Stimulated activated naive CD4-positive, alpha-beta T cell treated with Interleukin-2 at 50 U/mL for 16 hours (primary cell): ENCODE measurements around the gene PLCL1.
A peak's percentile ranks its signal among the peaks of the same experiment; 100 is the strongest.
"Not testable (repeated sequence)": the region's sequence is repeated elsewhere in the genome, so short reads cannot be mapped to it uniquely, and the experiment has no call there.

Source experiments
- DNase-seq: peaks from one replicate; lab custom pipeline; 2025; lab: John Stamatoyannopoulos, UW

PLCL1 gene

DNA sequence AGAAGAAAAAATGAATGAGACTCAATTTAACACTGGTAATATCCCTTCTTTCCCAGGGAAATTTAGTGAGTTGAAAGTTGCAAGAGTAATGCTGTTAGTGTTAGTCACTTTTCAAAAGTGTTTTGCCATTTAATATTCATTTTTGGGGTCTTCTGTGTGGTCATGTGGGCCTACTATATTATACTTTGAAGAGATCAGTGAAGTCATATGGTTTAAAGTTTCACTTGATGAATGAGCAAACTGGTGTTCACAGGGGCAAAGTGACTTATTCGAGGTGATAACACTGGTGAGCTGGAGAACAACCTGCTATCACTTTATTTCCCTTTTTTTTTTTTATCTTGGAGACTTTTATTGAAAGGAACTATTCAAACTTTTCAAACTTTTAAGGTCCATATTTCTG, 196.0 kb downstream of the PLCL1 start:
- DNase-seq: no peak

DNA sequence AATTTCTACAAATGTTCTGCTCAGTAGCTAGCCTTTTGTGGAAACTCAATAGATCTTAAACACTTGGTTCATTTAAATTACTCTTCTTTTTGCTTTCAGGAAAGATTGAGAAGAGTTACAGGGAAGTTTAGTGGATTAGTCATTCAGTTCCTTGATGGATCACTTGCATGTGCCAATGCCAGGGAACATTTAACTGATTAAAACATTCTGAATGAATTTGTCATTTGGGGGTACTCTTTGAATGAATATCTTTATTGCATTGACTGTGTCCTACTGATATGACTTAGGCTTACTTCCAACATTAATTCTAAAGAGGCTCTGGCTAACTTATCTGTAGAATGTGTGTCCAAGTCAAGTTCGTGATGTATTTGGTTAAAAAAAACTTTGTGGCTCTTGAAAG, 199.8 kb downstream of the PLCL1 start:
- DNase-seq: no peak

DNA sequence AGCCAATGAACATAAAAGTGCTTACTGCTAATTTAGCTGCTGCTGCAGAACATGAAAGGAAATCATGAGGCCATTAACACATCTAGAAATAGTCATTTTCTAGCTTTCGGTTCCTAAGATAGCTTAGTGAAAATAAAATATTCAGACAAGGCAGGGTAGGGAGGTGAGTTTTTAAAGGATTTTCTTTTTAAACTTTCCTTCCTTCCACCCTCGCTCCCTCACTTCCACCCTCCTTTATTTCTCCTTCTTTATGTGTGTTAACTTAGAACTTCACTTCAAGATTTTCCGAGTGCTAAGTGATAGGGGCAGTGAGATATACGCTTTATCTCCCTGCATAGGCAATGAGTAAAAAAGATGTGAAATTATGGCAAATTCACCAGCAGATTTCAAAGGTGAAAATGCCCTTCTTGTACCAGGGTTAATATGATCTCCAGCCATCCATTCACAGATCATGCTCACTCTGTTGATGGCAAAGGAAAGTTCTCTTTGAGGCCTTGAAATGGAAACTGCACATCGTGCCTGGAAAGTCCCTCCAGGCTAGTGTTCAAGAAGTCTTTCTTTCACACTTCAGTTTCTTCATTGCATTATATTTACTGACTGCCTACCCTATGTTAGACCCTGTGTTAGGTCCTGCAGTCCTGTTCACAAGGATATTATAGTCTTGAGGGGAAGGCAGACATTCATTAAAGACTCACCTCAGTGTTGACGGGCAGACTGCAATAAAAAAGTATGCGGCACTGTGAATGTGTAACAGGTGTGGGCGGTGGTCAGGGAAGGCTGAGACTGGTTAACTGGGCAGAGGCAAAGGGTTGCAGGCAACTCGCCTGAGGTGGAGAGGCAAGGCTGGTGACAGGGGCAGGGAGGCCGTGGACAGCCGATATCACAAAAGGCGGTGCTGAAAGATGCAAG, 200.8 kb downstream of the PLCL1 start:
- peak; percentile 17 for DNase-seq

DNA sequence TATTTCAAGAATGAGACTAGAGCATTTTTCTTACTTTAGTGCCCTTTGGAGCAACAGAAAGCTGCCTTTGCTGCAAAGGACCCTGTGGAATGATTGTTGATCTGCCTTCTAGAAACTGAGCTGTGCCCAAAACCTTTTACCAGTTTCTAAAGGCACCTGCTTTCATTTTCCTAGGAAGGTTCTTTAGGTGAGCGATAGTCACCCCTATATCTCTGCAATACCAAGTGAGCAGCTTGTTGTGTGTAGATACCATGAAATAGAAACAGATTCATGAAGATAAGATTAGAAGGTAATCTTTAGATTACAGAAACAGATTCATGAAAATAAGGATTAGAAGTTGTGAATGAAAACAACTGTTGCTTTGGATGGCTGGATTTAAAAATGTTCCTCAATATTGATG, 202.3 kb downstream of the PLCL1 start:
- no peak for DNase-seq

DNA sequence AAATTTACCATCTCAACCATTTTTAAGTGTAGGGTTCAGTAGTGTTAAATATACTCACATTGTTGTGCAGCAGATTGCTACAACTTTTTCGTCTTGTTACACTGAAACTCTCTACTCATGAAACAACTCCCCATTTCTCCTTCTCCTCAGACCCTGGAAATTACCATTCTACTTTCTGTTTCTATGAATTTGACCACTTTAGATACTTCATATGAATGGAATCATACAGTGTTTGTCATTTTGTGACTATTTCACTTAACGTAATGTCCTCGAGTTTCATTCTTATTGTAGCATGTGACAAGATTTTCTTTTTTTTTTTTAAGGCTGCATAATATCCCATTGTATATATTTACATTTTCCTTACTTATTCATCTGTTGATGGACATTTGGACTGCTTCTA, 203.8 kb downstream of the PLCL1 start:
- no peak for DNase-seq

DNA sequence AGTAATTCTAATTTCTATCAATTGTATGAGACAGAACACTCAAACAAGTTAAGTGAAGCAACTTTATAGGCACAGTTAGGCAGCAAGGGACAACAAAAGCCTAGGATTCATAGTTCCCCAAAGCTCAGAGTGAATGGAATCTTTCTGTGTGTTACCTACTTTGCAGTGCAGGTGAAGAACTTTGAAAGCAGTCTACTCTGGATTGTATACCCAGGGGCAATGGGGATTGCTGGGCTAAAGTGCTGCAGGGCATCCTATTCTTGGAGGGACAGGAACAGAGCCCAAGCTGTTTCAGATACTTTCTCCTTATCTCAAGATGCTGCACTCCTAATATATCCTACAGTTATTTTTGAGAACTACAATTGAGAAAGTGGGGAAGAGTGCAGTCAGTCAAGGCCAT, 207.6 kb downstream of the PLCL1 start:
- DNase-seq: no peak

DNA sequence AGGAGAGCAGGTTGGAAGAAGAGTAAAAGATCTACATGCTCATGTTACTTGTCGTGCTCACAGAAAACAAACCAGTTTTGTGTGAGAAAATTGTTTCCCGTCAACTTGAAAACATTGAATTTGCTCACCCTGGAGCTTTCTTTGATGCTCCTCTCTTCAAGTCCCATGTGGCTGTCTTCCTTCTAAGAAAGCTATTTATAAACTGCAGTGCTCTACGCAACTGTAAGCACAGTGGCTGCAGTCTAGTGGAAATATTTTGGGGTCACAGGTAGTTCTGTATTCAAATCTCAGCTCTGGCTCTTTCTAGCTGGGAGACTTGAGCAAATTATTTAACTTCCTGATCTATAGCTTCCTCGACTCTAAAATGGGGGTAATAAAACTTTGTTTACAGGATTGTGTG, 211.8 kb downstream of the PLCL1 start:
- DNase-seq: no peak

DNA sequence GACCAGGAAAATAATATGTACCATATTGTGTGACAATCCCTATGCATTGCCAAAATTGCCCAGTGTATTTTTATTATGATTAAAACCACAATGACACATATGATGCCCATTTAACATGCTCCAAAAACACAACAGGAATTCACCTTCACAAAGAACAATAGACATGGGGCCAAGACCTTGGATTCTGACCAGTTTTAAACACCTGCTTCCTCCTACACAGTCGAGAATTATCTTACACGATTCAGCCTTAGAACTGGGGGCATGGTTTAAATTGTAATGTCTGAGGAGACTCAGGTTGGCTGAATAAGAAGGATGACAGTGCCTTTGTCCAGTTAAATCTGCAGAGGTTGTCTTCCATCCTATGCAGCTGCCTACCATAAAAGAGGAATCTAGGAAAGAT, 212.7 kb downstream of the PLCL1 start:
- no peak for DNase-seq

DNA sequence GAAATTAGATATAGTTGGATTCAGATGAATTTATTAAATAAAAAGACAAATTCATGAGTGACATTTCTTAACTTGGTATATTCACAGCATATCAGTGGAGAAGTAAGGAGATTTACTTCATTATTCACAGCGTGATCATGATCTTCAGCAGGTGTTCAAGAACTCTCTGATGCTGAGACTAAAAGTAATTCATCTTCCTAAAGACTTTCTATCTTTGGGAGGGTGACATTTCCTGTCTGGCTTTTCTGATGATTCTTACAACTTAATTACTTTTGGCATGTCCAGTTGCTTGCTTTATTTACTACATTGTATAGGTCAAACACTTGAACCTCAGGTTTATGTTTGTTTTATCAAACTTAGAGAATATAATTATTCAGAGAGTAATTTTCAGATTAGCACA, 224.6 kb downstream of the PLCL1 start:
- DNase-seq: no peak

DNA sequence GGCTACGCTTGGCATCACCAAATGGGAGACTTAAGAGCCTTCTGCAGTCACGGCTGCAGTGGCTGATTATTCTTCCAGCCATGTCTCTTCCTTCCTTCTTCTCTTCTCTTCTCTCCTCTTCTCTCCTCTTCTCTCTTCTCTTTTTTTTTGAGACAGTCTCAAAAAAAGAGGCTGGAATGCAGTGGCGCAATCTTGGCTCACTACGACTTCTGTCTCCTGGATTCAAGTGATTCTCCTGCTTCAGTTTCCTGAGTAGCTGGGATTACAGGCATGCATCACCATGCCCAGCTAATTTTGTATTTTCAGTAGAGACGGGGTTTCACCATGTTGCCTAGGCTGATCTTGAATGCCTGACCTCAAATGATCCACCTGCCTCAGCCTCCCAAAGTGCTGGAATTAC, 225.2 kb downstream of the PLCL1 start:
- not testable (repeated sequence) for DNase-seq

DNA sequence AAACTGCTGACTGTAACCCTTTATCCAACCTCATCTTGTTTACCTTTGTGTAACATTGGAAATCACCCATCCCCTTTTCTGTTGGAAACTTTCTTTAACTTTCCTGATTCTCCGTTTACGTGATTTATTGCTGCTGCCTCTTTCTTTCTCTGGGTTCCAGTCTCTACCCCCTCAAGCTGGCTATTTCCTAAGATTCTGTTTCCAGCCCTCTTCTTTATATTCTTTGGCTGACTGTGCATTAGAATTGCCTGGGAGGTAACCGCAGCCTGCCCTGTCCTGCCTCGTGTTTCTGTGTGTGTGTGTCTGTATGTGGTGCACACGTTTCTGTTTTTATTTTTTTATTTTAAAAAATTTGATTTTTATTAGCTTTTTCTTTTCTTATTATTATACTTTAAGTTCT, 229.2 kb downstream of the PLCL1 start:
- DNase-seq: no peak

DNA sequence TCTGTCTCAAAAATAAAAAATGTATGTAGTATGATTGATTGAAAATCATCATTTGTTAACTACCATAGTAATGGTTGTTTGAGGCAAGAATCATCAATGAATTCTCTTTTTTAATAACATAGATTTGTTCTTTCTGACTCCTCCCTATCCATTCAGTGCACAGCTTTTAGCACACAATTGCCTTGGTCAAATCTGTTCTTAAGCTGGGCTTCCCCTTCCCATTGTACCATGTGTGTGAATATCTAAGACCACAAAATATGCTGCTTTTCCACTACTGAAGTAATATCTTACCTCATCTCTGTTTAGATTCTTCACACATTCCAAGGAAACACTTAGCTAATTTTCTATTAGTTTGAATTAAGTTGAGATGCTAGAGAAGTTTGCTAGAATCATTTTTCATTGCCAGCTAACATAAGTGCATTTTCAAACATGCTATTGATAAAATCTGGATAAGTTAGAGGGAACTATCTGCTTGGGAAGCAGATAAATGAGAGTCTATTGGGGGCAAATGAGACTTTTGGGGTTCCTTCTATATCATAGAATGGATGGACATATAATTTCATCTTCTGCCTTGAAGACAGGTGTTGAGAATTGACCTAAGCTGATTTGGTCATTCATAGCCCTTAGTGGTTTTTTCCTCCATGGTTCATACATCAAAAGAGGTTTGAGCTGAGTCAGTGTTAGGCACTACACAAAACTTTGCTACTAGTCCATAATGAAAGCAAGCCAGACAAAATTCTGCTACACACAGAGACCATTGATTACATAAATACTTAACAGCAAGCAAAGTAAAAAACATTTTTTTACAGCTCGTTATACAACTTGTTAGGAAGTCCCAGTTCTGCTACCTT, 231.9 kb downstream of the PLCL1 start:
- DNase-seq: no peak

DNA sequence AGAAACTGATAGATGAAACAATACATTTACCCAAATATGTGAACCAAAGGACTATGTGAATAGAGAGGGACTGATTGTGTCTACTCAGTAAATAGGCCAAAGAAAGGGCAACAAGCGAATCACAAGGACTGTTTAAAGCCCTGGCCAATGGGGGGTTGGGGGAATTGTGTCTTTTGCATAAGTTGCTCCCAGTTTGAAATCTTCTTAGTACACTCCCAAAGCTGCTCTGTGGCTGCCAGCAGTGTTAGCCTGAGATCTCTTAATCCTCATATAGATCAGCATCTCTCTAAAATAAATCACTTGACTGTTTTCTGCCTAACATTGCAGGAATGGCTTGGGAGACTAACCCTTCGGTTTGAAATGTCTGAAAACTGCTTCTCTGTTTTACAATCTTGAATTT, 236.4 kb downstream of the PLCL1 start:
- no peak for DNase-seq

DNA sequence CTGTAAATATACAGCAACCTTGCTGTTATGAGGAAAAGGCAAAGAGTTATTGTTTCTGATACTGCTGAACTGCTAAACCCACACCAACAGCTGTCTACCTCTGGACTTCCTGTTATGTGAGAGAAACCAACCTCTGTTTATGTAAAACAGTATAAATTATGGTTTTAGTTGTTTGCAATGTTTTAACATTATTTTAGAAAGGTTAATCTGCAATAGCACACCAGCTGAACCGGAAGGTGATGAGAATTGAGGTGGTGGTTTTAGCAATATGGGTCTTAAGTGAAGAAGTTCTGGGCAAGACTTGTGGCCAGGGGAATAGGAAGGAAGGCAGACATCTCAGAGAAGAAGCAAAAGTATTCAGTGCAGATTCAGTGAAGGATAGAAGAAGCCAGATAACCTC, 237.8 kb downstream of the PLCL1 start:
- no peak for DNase-seq

DNA sequence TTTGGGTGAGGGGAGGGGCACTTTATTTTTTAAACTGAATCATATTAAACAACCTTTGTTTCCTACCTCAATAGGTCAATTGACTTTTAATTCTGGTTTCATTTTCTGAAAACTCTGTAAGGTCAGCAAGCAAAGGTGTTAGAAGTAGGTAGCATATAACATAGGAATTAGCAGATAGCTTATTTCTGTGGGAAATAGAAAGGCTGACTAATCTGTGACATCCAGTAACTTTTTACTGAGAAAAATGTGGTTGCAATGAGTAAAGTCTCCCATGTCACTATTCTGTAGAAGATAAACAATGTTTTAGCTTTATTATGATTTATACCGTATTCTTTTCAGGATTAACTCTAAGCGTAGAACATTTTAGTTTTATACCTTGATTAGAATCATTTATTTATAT, 240.4 kb downstream of the PLCL1 start:
- no peak for DNase-seq

DNA sequence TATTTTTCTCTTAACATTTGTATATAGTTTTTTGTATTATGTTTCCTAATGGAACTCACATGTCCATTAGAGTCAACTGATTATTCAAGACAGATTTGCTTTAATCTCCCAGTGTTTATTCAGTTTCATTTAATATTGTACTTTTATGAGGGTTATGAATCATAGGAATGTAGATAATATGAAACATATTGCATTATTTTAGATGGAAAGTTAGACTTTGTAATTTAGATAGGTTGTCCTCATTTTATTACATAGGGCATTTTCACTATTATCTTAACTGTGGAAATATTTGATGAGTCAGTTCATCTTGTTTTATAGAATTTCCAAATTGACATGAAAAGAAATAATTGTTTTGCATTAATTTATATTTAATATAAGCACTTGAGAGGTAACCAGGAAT, 240.8 kb downstream of the PLCL1 start:
- DNase-seq: no peak

DNA sequence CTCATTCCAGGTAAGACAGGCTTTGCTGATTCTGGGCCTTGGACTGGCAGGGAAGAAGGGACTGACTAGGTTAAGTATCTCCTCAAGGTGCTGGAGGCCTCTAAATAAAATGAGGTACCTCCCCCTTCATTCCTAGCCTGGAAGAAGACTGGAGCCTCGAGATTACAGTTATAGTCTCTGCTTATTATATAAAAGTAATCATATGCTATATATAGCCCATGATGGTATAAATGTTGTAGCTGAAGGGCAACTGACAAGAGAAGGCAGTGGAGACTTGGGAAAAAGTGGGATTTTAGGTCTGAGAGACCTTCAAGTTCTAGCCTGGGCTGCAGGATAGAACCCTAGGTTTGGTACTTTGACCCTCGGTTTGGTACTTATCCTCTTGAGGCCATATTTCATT, 248.3 kb downstream of the PLCL1 start:
- DNase-seq: no peak

DNA sequence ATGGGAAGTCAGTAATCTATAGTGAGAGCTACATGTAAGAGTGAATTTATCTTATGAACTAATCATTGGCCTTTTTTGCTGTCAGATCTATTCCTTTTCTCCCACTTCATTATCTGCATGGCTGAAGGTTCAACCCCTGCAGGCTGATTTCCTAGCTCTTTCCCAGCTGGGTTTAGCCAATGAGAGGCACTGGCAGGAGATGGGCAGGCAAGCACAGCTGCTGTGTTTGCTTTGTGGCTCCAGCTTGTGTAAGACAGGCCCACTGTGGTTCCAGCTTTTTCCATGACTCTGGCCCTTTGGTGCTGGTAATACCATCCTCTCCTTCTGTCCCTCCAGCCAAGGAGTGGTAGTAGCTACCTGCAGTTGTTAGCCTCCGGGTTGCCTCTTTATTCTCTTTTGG, 248.8 kb downstream of the PLCL1 start:
- DNase-seq: no peak

DNA sequence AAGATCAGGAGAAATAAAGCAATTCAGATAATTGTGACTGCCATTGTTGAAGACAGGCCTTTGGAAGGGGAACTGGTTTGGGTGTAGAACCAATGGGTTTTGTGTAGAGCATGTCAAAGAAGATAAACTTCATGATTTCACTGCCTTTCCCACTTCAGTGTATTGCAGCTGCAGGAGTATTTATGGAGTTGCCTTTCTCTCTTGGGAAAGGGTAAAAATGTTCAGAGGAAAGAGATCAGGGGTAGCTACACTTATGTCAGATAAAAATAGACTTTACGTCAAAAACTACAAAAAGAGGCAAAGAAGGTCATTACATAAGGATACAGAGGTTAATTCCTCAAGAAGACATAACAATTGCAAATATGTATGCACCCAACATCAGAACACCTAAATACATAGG, 249.4 kb downstream of the PLCL1 start:
- no peak for DNase-seq

DNA sequence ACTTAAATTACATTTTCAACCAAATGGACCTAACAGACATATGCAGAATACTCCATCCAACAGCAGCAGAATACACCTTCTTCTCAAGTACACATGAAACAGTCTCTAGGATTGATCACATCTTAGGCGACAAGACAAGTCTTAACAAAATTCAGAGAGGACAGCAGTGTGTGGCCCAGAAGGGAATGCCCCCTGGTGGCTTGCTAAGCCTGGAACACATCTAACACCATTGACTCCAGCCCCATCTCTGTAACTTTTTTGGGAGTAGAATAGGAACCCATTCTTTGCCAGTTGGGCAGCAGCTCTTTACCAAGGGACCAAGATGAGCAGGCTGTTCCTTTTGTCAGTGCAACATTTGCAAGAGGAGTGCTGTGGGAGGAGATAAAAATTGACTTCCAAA, 249.9 kb downstream of the PLCL1 start:
- DNase-seq: peak; percentile 17

DNA sequence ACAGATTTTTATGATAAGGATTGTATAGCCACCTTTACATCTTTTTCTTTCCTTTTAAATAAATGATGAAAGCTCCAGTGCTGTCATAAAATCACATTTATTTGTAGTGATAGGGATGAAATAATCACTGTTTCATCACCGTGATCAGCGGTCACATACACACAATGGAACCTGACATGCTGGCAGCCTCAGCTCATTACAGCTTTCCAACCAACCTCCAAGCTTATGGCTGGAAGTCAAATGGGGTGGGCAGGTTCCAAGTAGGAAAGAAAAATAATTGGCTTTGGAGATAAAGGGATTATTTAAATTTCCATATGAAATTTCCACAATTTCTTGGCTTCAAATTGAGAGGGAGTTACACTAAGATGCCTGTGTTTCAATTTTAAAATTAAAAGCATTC, 251.3 kb downstream of the PLCL1 start:
- DNase-seq: no peak

DNA sequence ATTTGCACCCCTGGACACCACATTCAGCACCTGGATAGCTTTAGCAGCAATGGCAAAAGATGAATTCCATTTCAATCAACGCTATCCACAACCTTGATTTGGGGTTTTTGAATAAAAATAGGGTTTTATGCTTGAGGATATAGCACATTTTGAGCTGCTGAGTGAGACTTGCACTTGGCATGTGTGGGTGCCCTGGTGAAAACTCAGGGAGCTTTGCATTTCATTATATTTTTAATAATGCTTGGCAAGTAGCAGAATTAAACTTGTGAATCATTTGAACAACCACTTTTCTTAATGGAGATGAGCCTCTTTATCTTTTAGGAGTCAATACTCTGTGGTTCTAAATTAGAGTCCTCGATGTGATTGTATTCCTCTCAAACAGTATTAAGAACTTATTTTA, 252.4 kb downstream of the PLCL1 start:
- DNase-seq: no peak

DNA sequence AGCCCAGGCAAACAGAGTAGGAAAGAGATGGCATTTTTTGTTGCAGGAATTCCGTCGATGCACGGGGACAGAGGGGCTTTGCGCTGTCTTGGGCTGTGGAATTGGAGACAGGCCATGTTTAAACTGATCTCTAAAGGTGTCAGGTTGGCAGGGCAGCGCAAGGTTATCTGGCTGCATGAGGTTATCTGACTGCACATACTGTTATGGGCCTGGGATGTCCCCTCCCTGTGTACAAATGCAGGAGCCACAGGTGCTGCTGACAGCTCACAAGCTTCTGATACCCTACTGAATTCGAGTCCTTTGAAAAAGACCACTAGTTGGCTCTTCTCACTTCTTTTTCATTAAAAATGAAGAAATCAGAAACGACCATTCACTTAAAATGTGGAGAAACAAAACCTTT, 255.4 kb downstream of the PLCL1 start:
- DNase-seq: no peak
